Measurements from ENCODE around the gene PGAP6.

DNA sequence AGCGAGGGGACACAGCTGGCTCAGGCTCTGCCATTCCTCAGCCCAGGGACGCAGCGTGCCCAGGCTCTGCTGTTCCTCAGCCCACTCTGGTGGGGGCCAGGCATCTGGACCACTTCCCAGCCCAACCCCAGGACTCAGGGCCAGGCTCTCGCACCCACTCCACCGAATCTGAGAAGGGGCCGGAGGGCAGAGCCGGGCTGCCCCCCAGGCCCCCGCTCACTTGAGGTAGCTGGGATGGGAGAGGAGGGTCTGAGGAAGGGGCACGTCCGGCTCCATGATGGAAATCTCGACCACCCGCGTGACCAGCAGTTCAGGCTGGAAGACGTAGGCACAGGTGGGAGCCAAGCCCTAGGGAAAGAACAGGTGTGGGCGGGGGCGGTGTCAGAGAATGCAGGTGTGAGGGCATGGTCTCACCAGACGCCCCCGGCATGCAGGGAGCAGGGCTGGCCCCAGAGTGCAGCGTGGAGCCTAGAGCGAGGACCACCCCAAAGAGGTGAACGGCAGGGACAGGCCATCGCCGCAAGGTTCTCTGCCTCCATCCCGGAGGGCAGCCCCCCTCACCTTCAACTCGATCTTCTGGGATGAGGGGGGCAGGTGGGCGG lies 4.9 kb downstream of the PGAP6 start:
- TF ChIP-seq CTCF (IDR thresholded peaks at IDR 0.05 in 8 of 11, conservative IDR thresholded peaks at IDR 0.05 in 3 of 11), result no peak
- TF ChIP-seq POLR2A (IDR thresholded peaks at IDR 0.05), result no peak
